HG02623 (cell line): ENCODE data around the gene NTN1.
"Not testable (repeated sequence)": the region's sequence is repeated elsewhere in the genome, so short reads cannot be mapped to it uniquely, and the experiment has no call there.

Experiments used
- ATAC-seq: cut with Tn5 transposase; IDR thresholded peaks from one replicate; pipeline ENCODE4 v1.9.1; 2021; ENCODE audit warnings: moderate library complexity; ENCODE audit not compliant: unreplicated experiment

Gene NTN1

GRCh38 chr17:9150446-9151090 is 129.3 kb downstream of the NTN1 start:
- ATAC-seq = no peak

GRCh38 chr17:9151091-9151490 is 129.8 kb downstream of the NTN1 start:
- no peak for ATAC-seq

- ATAC-seq = not testable (repeated sequence)
Measured at GRCh38 chr17:9151740-9152139, 130.4 kb downstream of the NTN1 start.

- no peak for ATAC-seq
Measured at GRCh38 chr17:9158544-9159452, 137.5 kb downstream of the NTN1 start.

- no peak for ATAC-seq
Measured at GRCh38 chr17:9162275-9162985, 141.1 kb downstream of the NTN1 start.

GRCh38 chr17:9166788-9167187 is 145.5 kb downstream of the NTN1 start:
- no peak for ATAC-seq

GRCh38 chr17:9167379-9167778 is 146.1 kb downstream of the NTN1 start:
- ATAC-seq = no peak

- ATAC-seq = no peak
Measured at GRCh38 chr17:9169116-9169515, 147.8 kb downstream of the NTN1 start.

- no peak for ATAC-seq
Measured at GRCh38 chr17:9170336-9170735, 149.0 kb downstream of the NTN1 start.

GRCh38 chr17:9170853-9171252 is 149.5 kb downstream of the NTN1 start:
- no peak for ATAC-seq

- ATAC-seq = no peak
Measured at GRCh38 chr17:9173386-9173983, 152.2 kb downstream of the NTN1 start.

- ATAC-seq = no peak
Measured at GRCh38 chr17:9174312-9174711, 153.0 kb downstream of the NTN1 start.

- no peak for ATAC-seq
Measured at GRCh38 chr17:9174779-9175574, 153.7 kb downstream of the NTN1 start.

GRCh38 chr17:9175700-9176467 is 154.6 kb downstream of the NTN1 start:
- ATAC-seq = no peak

GRCh38 chr17:9177212-9177611 is 155.9 kb downstream of the NTN1 start:
- ATAC-seq = no peak

- ATAC-seq = no peak
Measured at GRCh38 chr17:9178319-9178718, 157.0 kb downstream of the NTN1 start.

GRCh38 chr17:9179602-9180001 is 158.3 kb downstream of the NTN1 start:
- ATAC-seq = no peak

- ATAC-seq = no peak
Measured at GRCh38 chr17:9181640-9182039, 160.3 kb downstream of the NTN1 start.

GRCh38 chr17:9183306-9183705 is 162.0 kb downstream of the NTN1 start:
- ATAC-seq = no peak

GRCh38 chr17:9185142-9185541 is 163.8 kb downstream of the NTN1 start:
- ATAC-seq = no peak
